Loucy (cell line): ENCODE results near the gene GPATCH4.

Experiments used
- EZH2phosphoT487 ChIP-seq: fragments of 200-600 bp; IDR thresholded peaks from 2 replicates; pipeline ENCODE4 v1.6.1; 2018; ENCODE audit warnings: antibody characterized with exemption, mild to moderate bottlenecking, moderate library complexity, borderline replicate concordance
- TF ChIP-seq, protein P1 (sequence below): fragments of 200-600 bp; sonication (generic); conservative IDR thresholded peaks from 2 replicates; pipeline ENCODE4 v1.5.1; 2014; ENCODE audit warnings: mild to moderate bottlenecking, antibody characterized with exemption, low read length

DNA sequence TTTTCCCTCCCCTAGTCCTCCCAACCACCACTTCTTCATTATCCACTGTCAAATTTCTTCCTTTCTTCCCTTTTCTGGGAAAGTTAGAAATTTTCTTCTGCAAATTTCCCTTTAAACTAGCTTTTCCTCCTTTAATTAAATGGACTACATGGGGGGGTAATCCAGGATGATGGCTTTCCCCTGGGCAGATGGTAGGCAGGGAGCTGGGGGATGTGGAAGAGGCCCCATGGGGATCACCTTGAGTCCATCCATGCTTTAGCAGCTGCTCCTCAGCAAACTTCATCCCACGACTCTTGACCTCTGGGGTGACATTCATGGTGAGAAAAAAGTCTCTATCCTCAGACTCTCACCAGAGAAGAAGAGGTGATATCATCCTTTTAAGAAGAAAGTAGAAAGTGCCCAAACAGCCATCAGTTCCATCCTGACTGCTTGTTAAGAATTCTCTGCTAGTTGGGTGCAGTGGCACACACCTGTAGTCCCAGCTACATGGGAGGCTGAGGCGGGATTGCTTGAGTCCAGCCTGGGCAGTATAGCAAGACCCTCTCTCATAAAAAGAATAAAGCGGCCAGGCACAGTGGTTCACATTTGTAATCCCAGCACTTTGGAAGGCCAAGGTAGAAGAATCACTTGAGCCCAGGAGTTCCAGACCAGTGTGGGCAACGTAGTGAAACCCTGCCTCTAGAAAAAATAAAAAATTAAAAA lies 2.4 kb downstream of the GPATCH4 start:
- TF ChIP-seq, protein P1, sequence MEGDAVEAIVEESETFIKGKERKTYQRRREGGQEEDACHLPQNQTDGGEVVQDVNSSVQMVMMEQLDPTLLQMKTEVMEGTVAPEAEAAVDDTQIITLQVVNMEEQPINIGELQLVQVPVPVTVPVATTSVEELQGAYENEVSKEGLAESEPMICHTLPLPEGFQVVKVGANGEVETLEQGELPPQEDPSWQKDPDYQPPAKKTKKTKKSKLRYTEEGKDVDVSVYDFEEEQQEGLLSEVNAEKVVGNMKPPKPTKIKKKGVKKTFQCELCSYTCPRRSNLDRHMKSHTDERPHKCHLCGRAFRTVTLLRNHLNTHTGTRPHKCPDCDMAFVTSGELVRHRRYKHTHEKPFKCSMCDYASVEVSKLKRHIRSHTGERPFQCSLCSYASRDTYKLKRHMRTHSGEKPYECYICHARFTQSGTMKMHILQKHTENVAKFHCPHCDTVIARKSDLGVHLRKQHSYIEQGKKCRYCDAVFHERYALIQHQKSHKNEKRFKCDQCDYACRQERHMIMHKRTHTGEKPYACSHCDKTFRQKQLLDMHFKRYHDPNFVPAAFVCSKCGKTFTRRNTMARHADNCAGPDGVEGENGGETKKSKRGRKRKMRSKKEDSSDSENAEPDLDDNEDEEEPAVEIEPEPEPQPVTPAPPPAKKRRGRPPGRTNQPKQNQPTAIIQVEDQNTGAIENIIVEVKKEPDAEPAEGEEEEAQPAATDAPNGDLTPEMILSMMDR, result no peak
- no peak for TF ChIP-seq EZH2phosphoT487
